RWPE1 (cell line): ENCODE results near the gene TNFRSF21.
"Not testable (repeated sequence)": the region's sequence is repeated elsewhere in the genome, so short reads cannot be mapped to it uniquely, and the experiment has no call there.

Experiments
- CTCF ChIA-PET: fragments of 350-600 bp; sonication (Branson Sonifier 250); formaldehyde crosslinking; extraction: SDS; loops from one replicate; lab custom pipeline; 2021; lab: Yijun Ruan, JAX
- POLR2A ChIA-PET: fragments of 400-600 bp; formaldehyde crosslinking; extraction: SDS; loops from one replicate; lab custom pipeline; 2020; ENCODE audit warnings: antibody characterized with exemption; ENCODE audit not compliant: low non-redundant PET; lab: Yijun Ruan, JAX
- DNase-seq: peaks from one replicate; pipeline ENCODE4 v3.0.0; 2012; ENCODE audit warnings: low spot score
- H3K27ac ChIP-seq: fragments of 450-650 bp; 2 replicates; pipeline ENCODE4 v1.5.1; 2017
- TF ChIP-seq, protein P1 (sequence below): fragments of 450-650 bp; conservative IDR thresholded peaks from 2 replicates; pipeline ENCODE4 v1.5.1; 2017; ENCODE audit warnings: low read depth, mild to moderate bottlenecking

The TNFRSF21 gene

DNA sequence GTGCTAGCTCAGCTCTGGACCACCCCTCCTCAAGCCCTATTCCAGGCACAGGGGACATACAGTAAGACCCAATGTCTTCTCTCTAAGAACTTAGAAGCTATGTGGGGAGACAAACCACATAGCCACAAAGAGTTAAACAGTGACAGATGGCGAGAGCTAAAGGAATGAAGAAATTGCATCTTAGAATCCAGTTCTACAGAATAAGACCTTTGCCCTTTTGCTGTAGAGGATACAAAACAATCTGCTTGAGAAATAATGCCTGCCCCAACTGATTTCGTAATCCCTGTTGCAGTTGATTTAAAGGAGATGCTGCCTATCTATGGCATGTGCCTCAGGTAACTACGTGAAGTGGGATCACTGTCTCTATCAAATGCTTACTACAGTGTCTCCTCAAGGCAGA lies 31.2 kb downstream of the TNFRSF21 start:
- no peak for DNase-seq
- no peak overlapping the region for H3K27ac ChIP-seq
- POLR2A ChIA-PET, result no interaction called here
- TF ChIP-seq, protein P1, sequence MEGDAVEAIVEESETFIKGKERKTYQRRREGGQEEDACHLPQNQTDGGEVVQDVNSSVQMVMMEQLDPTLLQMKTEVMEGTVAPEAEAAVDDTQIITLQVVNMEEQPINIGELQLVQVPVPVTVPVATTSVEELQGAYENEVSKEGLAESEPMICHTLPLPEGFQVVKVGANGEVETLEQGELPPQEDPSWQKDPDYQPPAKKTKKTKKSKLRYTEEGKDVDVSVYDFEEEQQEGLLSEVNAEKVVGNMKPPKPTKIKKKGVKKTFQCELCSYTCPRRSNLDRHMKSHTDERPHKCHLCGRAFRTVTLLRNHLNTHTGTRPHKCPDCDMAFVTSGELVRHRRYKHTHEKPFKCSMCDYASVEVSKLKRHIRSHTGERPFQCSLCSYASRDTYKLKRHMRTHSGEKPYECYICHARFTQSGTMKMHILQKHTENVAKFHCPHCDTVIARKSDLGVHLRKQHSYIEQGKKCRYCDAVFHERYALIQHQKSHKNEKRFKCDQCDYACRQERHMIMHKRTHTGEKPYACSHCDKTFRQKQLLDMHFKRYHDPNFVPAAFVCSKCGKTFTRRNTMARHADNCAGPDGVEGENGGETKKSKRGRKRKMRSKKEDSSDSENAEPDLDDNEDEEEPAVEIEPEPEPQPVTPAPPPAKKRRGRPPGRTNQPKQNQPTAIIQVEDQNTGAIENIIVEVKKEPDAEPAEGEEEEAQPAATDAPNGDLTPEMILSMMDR, result no peak
- CTCF ChIA-PET, result no interaction called here

DNA sequence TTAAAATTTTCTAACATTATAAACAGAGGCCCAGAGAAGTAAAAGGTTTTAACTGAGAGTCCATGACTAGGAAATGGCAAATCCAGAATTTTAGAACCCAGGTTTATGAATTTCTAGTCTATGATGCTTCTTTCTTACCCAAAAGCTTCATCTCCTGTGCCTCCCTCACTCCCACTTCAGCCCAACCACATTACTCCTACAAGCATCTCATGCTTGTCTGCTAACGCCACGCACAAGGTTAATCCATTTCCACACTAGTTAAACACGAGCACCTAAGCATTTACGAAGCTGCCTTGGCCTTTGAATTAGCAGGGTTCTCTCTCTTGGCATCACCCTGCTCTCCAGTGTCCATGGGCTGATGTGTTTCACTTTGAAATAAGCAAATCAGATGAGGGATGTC lies 32.0 kb downstream of the TNFRSF21 start:
- ChIA-PET CTCF (no interaction called here), POLR2A (no interaction called here)
- H3K27ac ChIP-seq, result no peak overlapping the region
- DNase-seq, result no peak
- TF ChIP-seq, protein P1, result no peak

DNA sequence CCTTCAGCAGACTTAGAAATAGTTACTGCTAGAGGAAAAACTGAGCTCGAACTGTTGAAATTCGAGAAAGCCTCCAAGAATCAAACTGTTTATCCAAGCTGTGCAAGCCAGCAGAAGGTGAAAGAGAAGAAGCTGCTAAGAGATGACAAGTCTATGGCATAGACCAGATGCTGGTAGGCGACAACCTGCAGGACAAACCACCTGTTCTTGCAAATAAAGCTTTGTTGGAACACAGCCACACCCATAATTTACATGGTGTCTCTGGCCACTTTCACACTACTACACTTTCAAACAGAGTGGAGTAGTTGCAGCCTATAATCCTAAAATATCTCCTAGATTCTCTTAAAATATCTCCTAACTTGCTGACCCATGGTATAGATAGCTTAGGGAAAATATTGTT lies 33.3 kb downstream of the TNFRSF21 start:
- no peak for DNase-seq
- ChIA-PET CTCF (interaction anchor here (0.6 kb wide), 2 partner anchors 11 to 513 kb away, joined by 3 read pairs; no protein-coding TSS in a partner anchor), POLR2A (no interaction called here)
- TF ChIP-seq, protein P1, result no peak
- no peak overlapping the region for H3K27ac ChIP-seq

DNA sequence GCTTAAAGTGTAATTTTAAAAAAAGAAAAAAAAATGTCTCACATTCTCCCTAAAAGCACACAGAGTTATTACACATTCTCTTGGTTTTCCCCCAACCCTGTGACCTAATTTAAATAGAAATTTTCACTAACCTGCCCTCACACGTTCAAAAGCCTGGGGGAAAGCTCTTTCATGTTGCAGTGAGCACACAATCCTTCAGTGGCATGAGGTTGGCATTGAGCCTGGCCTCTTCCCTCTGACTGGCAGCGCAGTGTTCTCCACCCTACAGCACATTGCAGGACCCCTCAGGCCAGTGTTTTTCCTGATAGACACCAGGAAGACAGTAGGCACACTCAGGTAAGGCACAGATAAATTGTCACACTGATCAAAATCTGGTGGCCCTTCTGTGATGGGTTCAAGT lies 34.1 kb downstream of the TNFRSF21 start:
- ChIA-PET CTCF (interaction anchor here (0.6 kb wide), 1 partner anchor 11 kb away, joined by 3 read pairs; no protein-coding TSS in a partner anchor), POLR2A (no interaction called here)
- H3K27ac ChIP-seq, result no peak overlapping the region
- TF ChIP-seq, protein P1, result no peak
- no peak for DNase-seq

DNA sequence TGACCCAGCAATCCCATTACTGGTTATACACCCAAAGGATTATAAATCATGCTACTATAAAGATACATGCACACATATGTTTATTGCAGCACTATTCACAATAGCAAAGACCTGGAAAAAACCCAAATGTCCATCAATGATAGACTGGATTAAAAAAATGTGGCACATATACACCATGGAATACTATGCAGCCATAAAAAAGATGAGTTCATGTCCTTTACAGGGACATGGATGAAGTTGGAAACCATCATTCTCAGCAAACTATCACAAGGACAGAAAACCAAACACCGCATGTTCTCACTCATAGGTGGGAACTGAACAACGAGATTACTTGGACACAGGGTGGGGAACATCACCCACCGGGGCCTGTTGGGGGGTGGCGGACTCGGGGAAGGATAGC lies 34.6 kb downstream of the TNFRSF21 start:
- CTCF ChIA-PET, POLR2A ChIA-PET, DNase-seq, H3K27ac ChIP-seq: not testable (repeated sequence)

DNA sequence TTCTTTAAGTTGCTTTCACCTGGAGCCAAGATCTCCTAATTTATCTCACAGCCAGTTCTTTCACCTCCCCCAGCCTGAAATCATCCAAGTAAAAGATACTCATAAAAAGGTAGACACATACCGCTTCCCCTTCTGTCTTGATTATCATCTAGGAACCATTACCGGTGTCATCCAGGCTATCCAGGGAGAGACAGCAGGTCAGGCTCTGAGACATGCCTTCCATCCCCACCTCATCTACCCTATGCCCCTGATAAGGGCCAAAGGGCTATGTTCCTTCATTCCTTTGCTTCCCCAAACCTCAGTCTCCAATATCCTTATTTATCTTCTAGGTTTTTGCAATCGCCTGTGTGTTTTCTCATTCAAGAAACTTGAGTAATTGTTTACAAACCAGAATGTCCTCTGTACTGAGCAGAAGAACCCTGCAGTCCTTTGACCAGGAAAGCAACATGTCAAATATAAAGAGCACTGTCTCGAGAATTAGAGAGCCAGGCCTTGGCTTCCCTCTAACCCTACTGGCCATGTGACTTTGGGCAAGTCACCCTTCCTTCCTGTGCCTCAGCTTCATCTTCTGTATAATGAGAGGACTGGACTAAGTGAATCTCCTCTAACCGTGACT lies 41.0 kb downstream of the TNFRSF21 start:
- CTCF ChIA-PET, result no interaction called here
- no peak overlapping the region for H3K27ac ChIP-seq
- POLR2A ChIA-PET, result no interaction called here
- DNase-seq, result no peak
- TF ChIP-seq, protein P1, result no peak

DNA sequence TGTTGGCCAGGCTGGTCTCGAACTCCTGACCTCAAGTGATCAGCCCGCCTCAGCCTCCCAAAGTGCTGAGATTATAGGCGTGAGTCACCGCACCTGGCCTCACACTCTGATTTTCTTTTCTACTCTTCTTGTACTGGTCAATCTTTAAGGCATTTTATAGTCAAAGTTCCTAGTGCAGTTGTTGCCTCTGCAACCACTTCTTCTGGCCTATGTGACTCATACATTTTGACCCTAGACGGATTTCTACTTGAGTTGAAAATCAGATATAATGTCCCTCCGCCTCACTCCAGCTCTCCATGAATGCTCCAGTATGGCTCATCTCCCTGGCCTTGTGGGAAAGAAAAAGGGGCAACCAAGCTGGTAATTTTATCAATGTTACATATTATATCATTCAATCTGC lies 42.4 kb downstream of the TNFRSF21 start:
- no peak overlapping the region for H3K27ac ChIP-seq
- TF ChIP-seq, protein P1, result no peak
- POLR2A ChIA-PET, result no interaction called here
- CTCF ChIA-PET, result interaction anchor here (0.7 kb wide), 1 partner anchor 44 kb away, joined by 3 read pairs; no protein-coding TSS in a partner anchor
- DNase-seq, result no peak
